Femur (tissue), 1 donor: ENCODE results near the gene PELO.

Source experiments
- DNase-seq: peaks from one replicate; pipeline ENCODE4 v3.0.0-alpha.2; 2017

Gene PELO

GRCh38 chr5:52772668-52773067 lies 15.0 kb upstream of the PELO start:
- no peak for DNase-seq

GRCh38 chr5:52773342-52773741 lies 14.4 kb upstream of the PELO start:
- no peak for DNase-seq

DNA sequence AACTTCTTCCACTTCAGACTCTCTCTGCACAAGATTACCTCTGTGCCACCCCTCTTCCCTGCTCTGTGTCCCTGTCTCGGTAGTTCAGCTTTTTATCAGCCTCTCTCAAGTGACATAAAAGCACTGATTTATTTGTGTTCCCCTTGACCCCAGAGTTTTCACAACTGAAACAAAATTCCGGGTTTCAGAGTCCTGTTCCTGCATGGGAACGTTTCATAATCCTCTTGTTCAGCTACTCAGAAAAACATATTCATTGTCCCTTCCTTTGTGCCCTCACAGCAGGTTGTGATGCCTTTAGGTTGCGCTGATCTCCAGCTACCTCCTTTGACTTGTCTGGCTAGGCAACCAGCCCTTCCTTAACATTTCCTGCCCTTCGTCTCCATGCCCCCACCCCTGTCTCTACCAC lies 13.7 kb upstream of the PELO start:
- DNase-seq = no peak

GRCh38 chr5:52776116-52776515 lies 11.6 kb upstream of the PELO start:
- no peak for DNase-seq

DNA sequence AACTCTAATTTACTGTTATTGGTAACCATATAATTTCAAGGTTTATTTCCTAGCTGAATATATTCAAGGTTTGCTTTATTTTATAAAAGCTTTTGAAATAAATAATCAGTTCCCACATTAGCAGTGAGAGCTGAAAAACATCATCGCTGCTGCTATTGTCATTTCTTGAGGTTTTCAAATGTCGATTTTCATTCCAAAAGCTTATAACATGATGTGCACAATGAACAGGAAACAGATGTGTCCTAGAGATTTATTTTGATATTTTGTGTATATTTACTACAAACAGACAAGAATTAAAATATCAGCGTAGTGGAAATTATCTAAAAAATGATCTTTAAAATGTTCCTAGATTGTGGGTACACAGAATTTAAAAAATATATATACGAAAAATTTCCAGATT lies 10.5 kb upstream of the PELO start:
- DNase-seq = no peak

DNA sequence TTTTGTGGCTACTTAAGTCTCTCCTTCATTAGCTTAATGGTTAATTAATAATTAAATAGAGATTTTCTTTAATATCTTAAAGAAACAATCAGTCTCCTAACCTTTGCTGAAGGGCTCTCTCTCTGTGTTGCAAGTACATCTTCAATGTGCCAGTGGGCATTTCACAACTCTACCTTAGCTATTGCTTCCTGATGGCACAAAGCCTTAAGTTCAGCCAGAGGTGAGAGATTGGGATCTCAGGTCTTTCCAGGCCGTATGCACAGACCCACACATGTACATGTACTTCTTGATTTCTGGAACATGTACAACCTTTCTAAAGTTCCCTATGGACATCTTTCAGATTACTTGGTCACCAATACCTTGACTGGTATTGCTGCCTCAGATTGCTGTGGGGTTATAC lies 8.9 kb upstream of the PELO start:
- no peak for DNase-seq

DNA sequence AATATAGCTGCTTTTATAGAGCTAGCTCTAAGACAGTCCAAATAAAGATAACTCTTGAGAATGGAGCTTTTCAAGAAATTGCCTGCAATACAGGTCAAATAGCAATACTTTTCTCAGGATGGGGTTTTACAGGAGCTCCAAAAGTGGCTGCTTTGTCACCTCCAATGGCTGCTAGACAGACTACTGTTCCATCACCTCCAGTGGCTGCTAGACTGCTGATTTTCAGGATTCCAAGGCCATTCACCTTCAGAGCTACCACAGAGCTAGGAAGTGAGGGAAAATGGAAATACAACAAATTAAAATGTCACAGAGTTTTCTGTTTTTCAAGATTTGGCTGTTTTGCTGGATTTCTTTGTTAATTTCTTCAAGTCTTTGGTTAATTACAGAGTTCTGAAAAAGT lies 8.5 kb upstream of the PELO start:
- no peak for DNase-seq

DNA sequence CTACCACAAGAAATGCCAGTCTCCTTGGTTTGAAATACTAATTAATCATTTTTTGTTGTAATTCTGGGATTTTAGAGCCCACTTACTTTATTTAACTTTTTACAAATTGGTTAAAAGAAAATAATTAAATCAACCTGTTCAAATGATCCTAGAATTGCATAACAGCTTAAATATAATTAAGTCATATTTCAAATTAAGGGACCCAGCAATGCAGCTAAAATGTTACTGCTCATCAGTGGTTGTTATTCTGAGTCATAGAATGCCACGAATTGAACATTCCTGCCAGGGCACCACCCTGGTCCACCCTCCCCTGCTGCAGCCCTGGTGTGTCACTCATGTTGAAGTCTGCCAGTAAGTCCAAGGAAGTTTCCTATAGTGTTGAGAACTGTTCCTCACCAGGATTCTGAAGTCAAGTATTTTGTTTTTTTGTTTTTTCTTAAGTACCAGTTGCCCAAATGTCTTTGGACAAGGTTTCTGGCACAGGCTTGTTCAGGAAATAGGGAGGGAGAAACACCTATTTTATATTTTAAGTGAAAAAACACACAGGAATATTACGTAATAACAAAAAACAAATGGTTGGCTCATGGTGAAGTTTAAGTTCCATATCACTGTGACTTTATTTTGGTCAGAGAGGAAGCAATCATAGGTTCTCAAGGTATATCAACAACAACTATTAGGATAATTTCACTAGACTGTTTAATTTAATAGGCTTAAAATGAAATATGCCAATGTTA lies 4.3 kb upstream of the PELO start:
- DNase-seq = no peak

DNA sequence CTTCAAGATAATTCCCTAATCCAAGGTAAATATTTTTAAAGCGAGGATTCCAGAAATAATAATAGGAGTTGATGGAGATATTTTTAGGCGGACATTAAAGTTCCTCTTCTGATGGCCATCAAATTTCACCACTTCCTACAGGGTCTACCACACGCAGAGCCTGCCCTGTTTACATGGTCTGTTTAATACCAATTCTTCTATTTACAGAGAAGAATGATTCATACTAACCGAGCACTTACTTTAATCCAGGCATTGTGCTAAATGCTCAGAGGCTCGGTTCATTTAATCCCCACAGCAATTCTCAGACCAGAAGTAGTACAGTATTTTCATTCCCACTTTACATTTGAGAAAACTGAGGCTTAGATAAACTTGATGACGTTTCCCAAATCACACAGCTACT lies 3.0 kb upstream of the PELO start:
- DNase-seq = no peak

DNA sequence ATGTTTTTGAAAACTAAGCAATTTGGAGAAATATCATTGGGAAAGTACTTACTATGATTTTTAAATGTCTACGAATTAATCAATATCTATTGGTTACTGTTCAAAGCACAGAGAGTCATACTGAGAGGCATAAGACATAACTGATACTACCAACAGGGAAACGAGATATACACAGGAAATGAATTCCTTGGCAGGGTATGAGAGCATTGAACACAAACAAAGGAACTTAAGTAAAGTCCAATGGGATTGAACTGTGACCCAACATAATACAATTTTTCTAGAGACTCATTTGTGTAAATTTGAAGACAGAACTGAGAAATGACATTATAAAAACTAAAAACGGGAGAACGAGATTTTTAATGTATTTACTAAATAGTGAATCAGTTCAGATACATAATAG lies 1.3 kb upstream of the PELO start:
- DNase-seq = no peak

- DNase-seq = no peak
Observed at GRCh38 chr5:52786949-52787599, 642 bp upstream of the PELO start.

- no peak for DNase-seq
Observed at GRCh38 chr5:52788505-52788821, 747 bp downstream of the PELO start.

DNA sequence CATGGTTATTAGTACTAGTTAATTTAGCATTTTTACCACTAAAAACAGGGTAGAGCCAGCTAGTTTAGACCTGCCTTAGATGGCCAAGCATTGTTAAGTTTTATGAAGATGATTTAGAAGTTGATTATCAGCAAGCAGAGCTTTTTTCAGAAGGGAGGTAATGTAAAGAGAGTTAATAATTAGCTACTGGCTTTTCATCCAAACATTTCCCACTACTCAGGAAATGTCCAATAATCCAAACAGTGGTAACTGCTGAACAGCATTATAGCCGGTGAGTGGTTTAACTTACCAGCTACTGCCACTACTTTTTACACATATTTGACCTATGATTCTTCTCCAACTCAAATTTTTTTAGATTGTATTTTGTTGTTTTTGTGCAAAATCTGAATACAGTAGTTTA lies 1.7 kb downstream of the PELO start:
- DNase-seq = no peak

GRCh38 chr5:52789851-52790250 lies 2.1 kb downstream of the PELO start:
- no peak for DNase-seq

- DNase-seq = no peak
Observed at GRCh38 chr5:52791366-52791765, 3.6 kb downstream of the PELO start.

- DNase-seq = no peak
Observed at GRCh38 chr5:52794519-52794918, 6.8 kb downstream of the PELO start.

DNA sequence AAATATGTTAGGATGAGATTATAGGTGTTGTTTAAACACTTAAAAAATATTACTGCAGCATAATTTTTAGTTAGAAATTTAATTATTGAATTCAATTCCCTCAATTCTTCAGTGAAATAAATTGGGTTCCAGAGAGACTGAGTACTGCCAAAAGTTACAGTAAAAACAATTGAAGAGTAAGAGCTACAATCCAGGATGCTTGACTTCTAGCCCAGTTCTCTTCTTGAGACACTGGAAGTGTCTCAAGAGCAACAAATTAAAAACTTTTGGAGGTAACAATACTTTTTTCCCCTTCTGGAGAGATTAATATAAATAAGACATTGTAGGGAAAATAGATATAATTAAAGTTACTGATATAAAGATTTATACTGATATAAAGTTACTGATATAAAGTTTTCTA lies 8.3 kb downstream of the PELO start:
- no peak for DNase-seq

GRCh38 chr5:52796516-52797103 lies 8.9 kb downstream of the PELO start:
- DNase-seq = no peak

GRCh38 chr5:52798938-52799337 lies 11.2 kb downstream of the PELO start:
- no peak for DNase-seq

- peak; percentile 76 for DNase-seq
Observed at GRCh38 chr5:52799358-52799982, 11.8 kb downstream of the PELO start.

GRCh38 chr5:52799983-52800393 lies 12.3 kb downstream of the PELO start:
- DNase-seq = peak; percentile 97

DNA sequence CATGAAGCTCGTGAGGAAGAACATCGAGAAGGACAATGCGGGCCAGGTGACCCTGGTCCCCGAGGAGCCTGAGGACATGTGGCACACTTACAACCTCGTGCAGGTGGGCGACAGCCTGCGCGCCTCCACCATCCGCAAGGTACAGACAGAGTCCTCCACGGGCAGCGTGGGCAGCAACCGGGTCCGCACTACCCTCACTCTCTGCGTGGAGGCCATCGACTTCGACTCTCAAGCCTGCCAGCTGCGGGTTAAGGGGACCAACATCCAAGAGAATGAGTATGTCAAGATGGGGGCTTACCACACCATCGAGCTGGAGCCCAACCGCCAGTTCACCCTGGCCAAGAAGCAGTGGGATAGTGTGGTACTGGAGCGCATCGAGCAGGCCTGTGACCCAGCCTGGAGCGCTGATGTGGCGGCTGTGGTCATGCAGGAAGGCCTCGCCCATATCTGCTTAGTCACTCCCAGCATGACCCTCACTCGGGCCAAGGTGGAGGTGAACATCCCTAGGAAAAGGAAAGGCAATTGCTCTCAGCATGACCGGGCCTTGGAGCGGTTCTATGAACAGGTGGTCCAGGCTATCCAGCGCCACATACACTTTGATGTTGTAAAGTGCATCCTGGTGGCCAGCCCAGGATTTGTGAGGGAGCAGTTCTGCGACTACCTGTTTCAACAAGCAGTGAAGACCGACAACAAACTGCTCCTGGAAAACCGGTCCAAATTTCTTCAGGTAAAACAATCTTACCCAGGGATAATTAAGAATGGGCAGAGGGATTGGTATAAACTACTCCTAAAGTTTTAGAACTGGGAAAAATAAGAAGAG lies 12.9 kb downstream of the PELO start:
- DNase-seq = peak; percentile 82

GRCh38 chr5:52801329-52801728 lies 13.6 kb downstream of the PELO start:
- no peak for DNase-seq
